Mucosa of stomach (tissue), 1 donor: ENCODE measurements around the gene EXOSC10.
"Not testable (repeated sequence)": the region's sequence is repeated elsewhere in the genome, so short reads cannot be mapped to it uniquely, and the experiment has no call there.

Experiments
- H3K27me3 ChIP-seq: one replicate; pipeline ENCODE4 v1.7.0; 2013; ENCODE audit warnings: mild to moderate bottlenecking, low read length; ENCODE audit not compliant: control insufficient read depth, insufficient read depth
- H3K36me3 ChIP-seq: one replicate; pipeline ENCODE4 v1.7.0; 2013; ENCODE audit warnings: low read length; ENCODE audit not compliant: control insufficient read depth, insufficient read depth
- H3K4me1 ChIP-seq: one replicate; pipeline ENCODE4 v1.7.0; 2013; ENCODE audit warnings: mild to moderate bottlenecking, low read length; ENCODE audit not compliant: control insufficient read depth, insufficient read depth
- H3K4me3 ChIP-seq: one replicate; pipeline ENCODE4 v1.7.0; 2013; ENCODE audit warnings: low read length
- H3K9ac ChIP-seq: one replicate; pipeline ENCODE4 v1.7.0; 2013; ENCODE audit warnings: mild to moderate bottlenecking, low read length, moderate library complexity
- H3K9me3 ChIP-seq: one replicate; pipeline ENCODE4 v1.7.0; 2013; ENCODE audit warnings: mild to moderate bottlenecking, low read length, moderate library complexity; ENCODE audit not compliant: control insufficient read depth
- donor health status: Pancreatic carcinoma.

The EXOSC10 gene

GRCh38 chr1:11057477-11057876, 42.2 kb downstream of the EXOSC10 start:
- no peaks in the 10 kb centered on the region for H3K36me3 ChIP-seq
- no peaks in the 10 kb centered on the region for H3K27me3 ChIP-seq
- peaks cover 22% of the 10 kb centered on the region for H3K4me1 ChIP-seq
- no peak overlapping the region for H3K4me3 ChIP-seq
- H3K9ac ChIP-seq, result no peak overlapping the region
- no peaks in the 10 kb centered on the region for H3K9me3 ChIP-seq

GRCh38 chr1:11056504-11056903, 43.2 kb downstream of the EXOSC10 start:
- no peak overlapping the region for H3K9ac ChIP-seq
- no peak overlapping the region for H3K4me3 ChIP-seq
- H3K27me3 ChIP-seq, result peaks cover 4% of the 10 kb centered on the region
- peaks cover 22% of the 10 kb centered on the region for H3K4me1 ChIP-seq
- H3K36me3 ChIP-seq, result no peaks in the 10 kb centered on the region
- H3K9me3 ChIP-seq, result no peaks in the 10 kb centered on the region

- Histone ChIP-seq H3K27me3 (peaks cover 4% of the 10 kb centered on the region), H3K4me1 (peaks cover 14% of the 10 kb centered on the region), H3K9me3 (no peaks in the 10 kb centered on the region), H3K36me3 (no peaks in the 10 kb centered on the region), H3K9ac (no peak overlapping the region), H3K4me3 (no peak overlapping the region)
Measured at GRCh38 chr1:11055676-11056075, 44.0 kb downstream of the EXOSC10 start.

GRCh38 chr1:11054666-11055065, 45.0 kb downstream of the EXOSC10 start:
- Histone ChIP-seq H3K9me3 (no peaks in the 10 kb centered on the region), H3K4me3 (no peak overlapping the region), H3K27me3 (peaks cover 4% of the 10 kb centered on the region), H3K4me1 (peaks cover 13% of the 10 kb centered on the region), H3K9ac (no peak overlapping the region), H3K36me3 (no peaks in the 10 kb centered on the region)

GRCh38 chr1:11054181-11054580, 45.5 kb downstream of the EXOSC10 start:
- peaks cover 4% of the 10 kb centered on the region for H3K27me3 ChIP-seq
- no peak overlapping the region for H3K9ac ChIP-seq
- no peak overlapping the region for H3K4me3 ChIP-seq
- no peaks in the 10 kb centered on the region for H3K36me3 ChIP-seq
- H3K9me3 ChIP-seq, result no peaks in the 10 kb centered on the region
- peaks cover 11% of the 10 kb centered on the region for H3K4me1 ChIP-seq

- Histone ChIP-seq H3K4me3 (no peak overlapping the region), H3K27me3 (peaks cover 4% of the 10 kb centered on the region), H3K9ac (no peak overlapping the region), H3K4me1 (peaks cover 7% of the 10 kb centered on the region), H3K9me3 (no peaks in the 10 kb centered on the region), H3K36me3 (no peaks in the 10 kb centered on the region)
Measured at GRCh38 chr1:11053758-11054137, 45.9 kb downstream of the EXOSC10 start.

- Histone ChIP-seq H3K4me3 (no peak overlapping the region), H3K9ac (no peak overlapping the region), H3K9me3 (no peaks in the 10 kb centered on the region), H3K4me1 (peaks cover 3% of the 10 kb centered on the region), H3K36me3 (no peaks in the 10 kb centered on the region), H3K27me3 (peaks cover 4% of the 10 kb centered on the region)
Measured at GRCh38 chr1:11052839-11053757, 46.6 kb downstream of the EXOSC10 start.

GRCh38 chr1:11051781-11052511, 47.7 kb downstream of the EXOSC10 start:
- Histone ChIP-seq H3K9ac (no peak overlapping the region), H3K36me3 (no peaks in the 10 kb centered on the region), H3K4me1 (peaks cover 3% of the 10 kb centered on the region), H3K27me3 (peaks cover 4% of the 10 kb centered on the region), H3K9me3 (no peaks in the 10 kb centered on the region), H3K4me3 (no peak overlapping the region)

GRCh38 chr1:11051121-11051520, 48.5 kb downstream of the EXOSC10 start:
- not testable (repeated sequence) for H3K4me1 ChIP-seq, H3K9ac ChIP-seq, H3K36me3 ChIP-seq, H3K4me3 ChIP-seq, H3K9me3 ChIP-seq, H3K27me3 ChIP-seq

- Histone ChIP-seq H3K4me3 (no peak within 1 kb of the TSS), H3K36me3 (no peaks in the 10 kb centered on the region), H3K9me3 (no peaks in the 10 kb centered on the region), H3K27me3 (no peaks in the 10 kb centered on the region), H3K4me1 (no peaks in the 10 kb centered on the region), H3K9ac (no peak within 1 kb of the TSS)
Measured at GRCh38 chr1:11046625-11047365, 52.9 kb downstream of the EXOSC10 start, which contains the start of gene MASP2. Gene MASP2, minus strand, starts transcription at chr1:11047239. Its CDS starts 32 bp downstream, at chr1:11047207.

GRCh38 chr1:11046270-11046566, 53.5 kb downstream of the EXOSC10 start:
- Histone ChIP-seq H3K4me3 (no peak overlapping the region), H3K9ac (no peak overlapping the region), H3K9me3 (no peaks in the 10 kb centered on the region), H3K27me3 (no peaks in the 10 kb centered on the region), H3K36me3 (no peaks in the 10 kb centered on the region), H3K4me1 (no peaks in the 10 kb centered on the region)
